WI38 (cell line): ENCODE measurements around the gene NCK2.

Experiments
- H3K4me3 ChIP-seq: 2 replicates; pipeline ENCODE4 v1.5.1; 2011; ENCODE audit warnings: low read depth, mild to moderate bottlenecking, control low read depth, low read length
- CTCF ChIP-seq: IDR thresholded peaks from 2 replicates; pipeline ENCODE4 v1.5.1; 2012; ENCODE audit warnings: low read depth, mild to moderate bottlenecking, control low read depth, low read length

Gene NCK2

GRCh38 chr2:105771836-105772235 lies 27.1 kb downstream of the NCK2 start:
- H3K4me3 ChIP-seq = no peak overlapping the region
- TF ChIP-seq CTCF = no peak

GRCh38 chr2:105772362-105772761 lies 27.6 kb downstream of the NCK2 start:
- H3K4me3 ChIP-seq = no peak overlapping the region
- no peak for TF ChIP-seq CTCF

- no peak for TF ChIP-seq CTCF
- no peak overlapping the region for H3K4me3 ChIP-seq
Measured at GRCh38 chr2:105773568-105773967, 28.9 kb downstream of the NCK2 start.

GRCh38 chr2:105774781-105775337 lies 30.1 kb downstream of the NCK2 start:
- TF ChIP-seq CTCF = no peak

GRCh38 chr2:105775809-105776559 lies 31.3 kb downstream of the NCK2 start:
- H3K4me3 ChIP-seq = no peak overlapping the region
- TF ChIP-seq CTCF = no peak

More at GRCh38 chr2:105774781-105775337, 30.1 kb downstream of the NCK2 start:
- no peak overlapping the region for H3K4me3 ChIP-seq

GRCh38 chr2:105776560-105776928 lies 31.8 kb downstream of the NCK2 start:
- no peak for TF ChIP-seq CTCF
- no peak overlapping the region for H3K4me3 ChIP-seq

GRCh38 chr2:105777031-105777482 lies 32.3 kb downstream of the NCK2 start:
- H3K4me3 ChIP-seq = no peak overlapping the region
- TF ChIP-seq CTCF = no peak
